GM18505 (cell line): ENCODE measurements around the gene SLC13A2.
"Not testable (repeated sequence)": the region's sequence is repeated elsewhere in the genome, so short reads cannot be mapped to it uniquely, and the experiment has no call there.

Experiments used
- ATAC-seq: cut with Tn5 transposase; IDR thresholded peaks from one replicate; pipeline ENCODE4 v1.9.1; 2021; ENCODE audit not compliant: unreplicated experiment
- POLR2A ChIP-seq: IDR thresholded peaks from 4 replicates; pipeline ENCODE4 v1.6.1; 2011; ENCODE audit warnings: borderline replicate concordance; ENCODE audit not compliant: insufficient read depth, insufficient read length; ENCODE audit errors: extremely low read depth

SLC13A2 gene

GRCh38 chr17:28460901-28461300 lies 12.5 kb upstream of the SLC13A2 start:
- ATAC-seq: no peak
- TF ChIP-seq POLR2A: no peak

- no peak for TF ChIP-seq POLR2A
- ATAC-seq: no peak
Observed at GRCh38 chr17:28466001-28466400, 7.4 kb upstream of the SLC13A2 start.

GRCh38 chr17:28466521-28467048 lies 6.9 kb upstream of the SLC13A2 start:
- no peak for ATAC-seq
- TF ChIP-seq POLR2A: no peak

- TF ChIP-seq POLR2A: no peak
- ATAC-seq: no peak
Observed at GRCh38 chr17:28467456-28468025, 5.9 kb upstream of the SLC13A2 start.

- ATAC-seq: not testable (repeated sequence)
Observed at GRCh38 chr17:28468033-28468735, 5.3 kb upstream of the SLC13A2 start.

- no peak for ATAC-seq
- no peak for TF ChIP-seq POLR2A
Observed at GRCh38 chr17:28468781-28469180, 4.7 kb upstream of the SLC13A2 start.

- no peak for TF ChIP-seq POLR2A
- ATAC-seq: no peak
Observed at GRCh38 chr17:28469376-28469775, 4.1 kb upstream of the SLC13A2 start.

- no peak for ATAC-seq
- TF ChIP-seq POLR2A: no peak
Observed at GRCh38 chr17:28470266-28470913, 3.1 kb upstream of the SLC13A2 start.

GRCh38 chr17:28470914-28471366 lies 2.5 kb upstream of the SLC13A2 start:
- no peak for TF ChIP-seq POLR2A
- no peak for ATAC-seq

- ATAC-seq: no peak
- no peak for TF ChIP-seq POLR2A
Observed at GRCh38 chr17:28471531-28472342, 1.7 kb upstream of the SLC13A2 start.

- no peak for ATAC-seq
- no peak for TF ChIP-seq POLR2A
Observed at GRCh38 chr17:28472871-28473497, 460 bp upstream of the SLC13A2 start.

- no peak for ATAC-seq
- TF ChIP-seq POLR2A: no peak
Observed at GRCh38 chr17:28474111-28474531, 677 bp downstream of the SLC13A2 start.

GRCh38 chr17:28475151-28475900 lies 1.9 kb downstream of the SLC13A2 start:
- no peak for TF ChIP-seq POLR2A
- ATAC-seq: no peak
